ENCODE data around the gene PIK3CB.
"Not testable (repeated sequence)": the region's sequence is repeated elsewhere in the genome, so short reads cannot be mapped to it uniquely, and the experiment has no call there.

Gene PIK3CB

DNA sequence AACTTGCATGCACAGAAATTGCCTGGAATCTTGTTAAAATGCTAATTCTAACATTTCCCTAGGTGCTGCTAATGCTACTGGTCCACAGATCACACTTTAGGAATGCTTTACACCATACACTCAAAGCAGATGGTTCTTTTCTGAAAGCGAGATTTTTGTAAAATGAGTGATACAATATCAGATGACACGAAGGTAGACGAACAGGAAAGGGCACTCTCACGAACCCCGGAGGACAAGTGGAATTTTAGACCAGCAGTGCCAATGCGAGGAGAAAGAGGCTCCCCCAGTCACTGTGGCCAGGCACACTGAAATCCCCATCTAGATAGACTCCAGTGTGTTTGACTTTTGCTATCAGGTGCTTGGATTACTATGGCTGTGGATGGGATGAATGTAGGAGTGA is 205.2 kb downstream of the PIK3CB start:
- in situ Hi-C loops (cut with MboI; ENCODE audit: low sequenced_read_pairs), result no loop called here

DNA sequence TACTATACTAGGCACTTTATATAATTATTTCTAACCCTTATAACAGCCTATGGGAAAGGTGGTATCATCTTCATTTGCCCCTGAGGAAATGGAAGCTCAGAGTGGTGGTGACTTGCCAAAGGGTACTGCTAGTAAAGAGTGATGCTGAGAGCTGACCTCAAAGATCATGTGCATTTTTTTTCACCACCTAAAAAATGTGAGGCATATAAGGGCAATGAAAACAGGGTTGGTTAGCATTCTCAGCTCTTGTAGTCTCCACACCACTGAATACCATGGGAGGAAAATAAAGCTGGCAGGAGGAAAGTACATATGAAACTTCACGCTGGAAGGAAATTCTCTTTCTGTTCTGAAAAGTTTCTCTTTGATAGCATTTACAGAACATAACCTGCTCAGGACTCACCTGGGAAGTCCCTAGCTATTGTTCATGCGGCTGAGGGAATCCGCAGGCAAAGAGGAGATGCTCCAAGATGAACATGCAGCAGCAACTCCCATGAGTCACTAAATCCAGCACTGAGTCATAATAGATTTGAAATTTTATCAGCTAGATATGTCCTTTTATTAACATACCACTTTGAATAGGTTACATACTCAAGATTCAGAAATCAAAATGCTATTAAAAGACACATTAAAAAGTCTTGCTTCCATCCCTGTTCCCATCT is 208.9 kb downstream of the PIK3CB start:
- in situ Hi-C loops (cut with MboI; ENCODE audit: low sequenced_read_pairs), result no loop called here

DNA sequence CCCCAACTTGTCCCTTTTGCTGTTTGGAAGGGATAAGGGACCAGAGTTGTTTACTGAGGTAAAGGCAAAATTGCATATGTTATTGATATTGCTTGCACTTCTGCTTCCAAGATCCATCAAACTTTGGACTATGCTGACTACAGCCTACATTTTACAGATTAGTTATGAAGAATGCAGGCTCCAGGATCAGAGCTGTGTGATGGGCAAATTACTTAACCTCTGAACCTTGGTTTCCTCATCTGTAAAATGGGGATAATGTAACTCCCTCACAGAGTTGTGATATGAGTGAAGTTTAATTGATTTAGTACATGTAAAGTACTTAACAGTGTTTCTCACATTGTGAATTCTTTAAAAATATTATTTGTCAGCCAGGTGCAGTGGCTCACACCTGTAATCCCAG is 210.2 kb downstream of the PIK3CB start:
- in situ Hi-C loops (cut with MboI; ENCODE audit: low sequenced_read_pairs), result no loop called here

DNA sequence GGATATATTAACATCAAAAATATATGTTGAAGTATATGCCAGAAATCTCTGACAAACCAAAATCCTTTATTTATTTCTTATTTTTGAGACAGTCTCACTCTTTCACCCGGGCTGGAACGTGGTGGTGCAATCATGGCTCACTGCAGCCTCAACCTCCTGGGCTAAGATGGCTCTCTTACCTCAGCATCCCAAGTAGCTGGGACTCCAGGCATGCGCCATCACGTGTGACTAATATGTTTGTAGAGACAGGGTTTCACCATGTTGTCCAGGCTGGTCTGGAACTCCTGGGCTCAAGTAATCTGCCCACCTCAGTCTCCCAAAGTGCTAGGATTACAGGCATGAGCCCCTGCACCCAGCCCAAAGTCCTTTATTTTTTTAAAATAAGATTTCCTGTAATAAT is 214.3 kb downstream of the PIK3CB start:
- in situ Hi-C loops (cut with MboI; ENCODE audit: low sequenced_read_pairs), result no loop called here

DNA sequence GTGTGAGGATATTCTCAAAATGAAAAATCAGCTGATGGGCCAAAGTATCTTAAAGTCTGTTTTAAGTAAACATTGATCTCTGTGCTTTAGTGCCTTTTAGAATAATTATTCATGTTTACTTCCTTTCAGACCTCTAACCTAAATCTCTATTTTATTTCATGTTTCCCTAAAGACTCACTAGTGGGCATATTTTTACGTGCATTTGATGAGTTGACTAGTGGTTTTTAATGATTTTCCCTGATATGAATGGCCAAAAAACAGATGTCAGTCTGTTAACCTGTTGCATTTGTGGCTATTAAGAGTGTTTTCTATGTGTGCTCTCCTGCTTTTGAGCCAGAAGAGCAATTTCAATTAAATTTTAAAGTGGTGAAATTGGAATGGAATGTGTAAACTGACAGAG is 219.3 kb downstream of the PIK3CB start:
- in situ Hi-C loops (cut with MboI; ENCODE audit: low sequenced_read_pairs), result no loop called here

DNA sequence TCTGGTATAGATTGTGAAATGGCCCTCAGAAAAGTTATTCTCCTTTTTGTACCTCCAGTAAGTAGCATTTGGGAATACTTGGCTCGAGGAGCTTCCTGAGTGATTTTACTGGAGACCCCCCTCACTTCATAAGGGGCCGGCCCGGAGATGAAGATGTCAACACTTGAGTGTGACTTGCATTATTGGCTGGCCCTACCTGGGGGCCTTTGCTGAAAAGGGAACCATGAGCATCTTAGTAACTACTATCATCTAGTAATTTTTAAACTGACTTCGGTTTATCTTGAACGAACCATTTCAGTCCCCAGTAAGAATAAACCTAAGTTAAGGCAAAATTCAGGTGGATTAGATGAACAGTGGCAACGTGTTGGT is 224.8 kb downstream of the PIK3CB start:
- in situ Hi-C loops (cut with MboI; ENCODE audit: low sequenced_read_pairs), result no loop called here

DNA sequence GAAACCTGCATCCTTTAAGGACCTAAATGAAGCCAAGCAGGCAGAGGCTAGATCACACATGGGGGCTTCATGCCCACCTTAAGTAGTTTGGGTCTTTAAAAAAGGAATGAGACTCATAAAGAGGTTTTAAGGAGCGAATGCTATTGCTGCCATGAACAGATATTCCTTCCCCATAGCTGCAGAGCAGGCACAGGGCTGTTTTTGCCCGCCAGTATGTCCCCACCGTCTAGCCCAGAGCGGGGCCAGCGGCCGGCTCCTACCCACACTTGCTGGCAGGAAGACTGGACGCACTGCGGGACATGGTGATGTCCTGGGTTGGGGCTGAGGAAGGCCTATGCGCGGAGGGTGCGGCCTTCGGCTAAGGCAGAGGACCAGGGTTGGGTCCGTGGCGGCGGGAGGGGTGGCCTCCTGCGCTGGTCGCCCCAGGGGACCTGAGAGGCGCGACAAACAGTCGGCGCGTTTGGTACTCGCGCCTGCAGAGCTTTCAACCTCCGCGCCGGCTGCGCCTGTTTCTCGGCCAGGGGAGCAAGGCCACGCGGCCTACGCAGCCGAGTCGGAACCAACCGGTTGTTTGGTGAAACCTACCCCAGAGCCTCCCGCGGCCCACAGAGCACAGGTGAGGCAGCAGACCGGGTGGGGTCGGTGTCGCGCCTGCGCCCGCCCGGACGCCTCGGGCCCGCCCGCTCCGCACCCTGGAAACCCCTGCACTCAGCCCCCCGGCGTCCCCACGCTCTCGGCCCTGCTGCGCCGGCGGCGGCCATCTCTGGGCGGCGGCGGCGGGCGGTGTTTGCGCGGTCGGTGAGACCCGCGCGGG is 226.2 kb downstream of the PIK3CB start, which contains the start of gene FAIM:
Gene FAIM (plus strand): TSS at position 450 of the 814 bp plus-strand sequence. CDS start 10,956 bp downstream, outside the sequence.
- in situ Hi-C loops (cut with MboI; ENCODE audit: low sequenced_read_pairs), result no loop called here

DNA sequence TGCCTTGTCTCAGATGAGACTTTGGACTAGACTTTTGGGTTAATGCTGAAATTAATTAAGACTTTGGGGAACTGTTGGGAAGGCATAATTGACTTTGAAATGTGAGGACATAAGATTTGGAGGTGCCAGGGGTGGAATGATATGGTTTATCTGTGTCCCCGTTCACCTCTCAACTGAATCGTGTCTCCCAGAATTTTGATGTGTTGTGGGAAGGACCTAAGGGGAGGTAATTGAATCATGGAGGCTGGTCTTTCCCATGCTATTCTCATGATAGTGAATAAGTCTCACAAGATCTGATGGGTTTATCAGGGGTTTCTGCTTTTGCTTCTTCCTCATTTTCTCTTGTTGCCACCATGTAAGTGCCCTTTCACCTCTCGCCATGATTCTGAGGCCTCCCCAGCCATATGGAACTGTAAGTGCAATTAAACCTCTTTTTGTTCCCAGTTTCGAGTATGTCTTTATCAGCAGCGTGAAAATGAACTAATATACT is 230.6 kb downstream of the PIK3CB start:
- in situ Hi-C loops (cut with MboI; ENCODE audit: low sequenced_read_pairs), result not testable (repeated sequence)

All from HL-60/S4 (cell line).